Mesenchymal stem cell (in vitro differentiated cells and primary cell): Measurements from ENCODE around the gene ADAMTS10.

Experiments
- DNase-seq: peaks from one replicate; pipeline ENCODE4 v3.0.0-alpha.2; 2013
- H2AFZ ChIP-seq: one replicate; pipeline ENCODE4 v1.6.1; 2013; ENCODE audit warnings: low read depth, mild to moderate bottlenecking, control low read depth, inconsistent platforms, low read length, moderate library complexity
- H2AK5ac ChIP-seq: 2 replicates; pipeline ENCODE4 v1.6.1; 2013; ENCODE audit warnings: low read length, moderate library complexity, mild to moderate bottlenecking, inconsistent platforms; ENCODE audit not compliant: severe bottlenecking
- H2BK120ac ChIP-seq: one replicate; pipeline ENCODE4 v1.6.1; 2013; ENCODE audit warnings: low read depth, mild to moderate bottlenecking, inconsistent platforms, low read length, moderate library complexity
- H2BK12ac ChIP-seq, 2 experiments: one replicate each; pipeline ENCODE4 v1.6.1; 2013; ENCODE audit warnings: inconsistent platforms in 2 of 2, low read length in 2 of 2, mild to moderate bottlenecking in 2 of 2, moderate library complexity in 2 of 2, control low read depth in 1 of 2
- H2BK15ac ChIP-seq: one replicate; pipeline ENCODE4 v1.6.1; 2013; ENCODE audit warnings: mild to moderate bottlenecking, low read depth, inconsistent platforms; ENCODE audit not compliant: poor library complexity, severe bottlenecking
- H2BK5ac ChIP-seq: 2 replicates; pipeline ENCODE4 v1.6.1; 2013; ENCODE audit warnings: low read depth, mild to moderate bottlenecking, low read length, control low read depth, inconsistent platforms; ENCODE audit not compliant: poor library complexity, severe bottlenecking
- H3K14ac ChIP-seq, 2 experiments: one replicate each; pipeline ENCODE4 v1.6.1; 2013; ENCODE audit warnings: inconsistent platforms in 2 of 2, low read length in 2 of 2, control low read depth in 1 of 2, mild to moderate bottlenecking in 1 of 2, moderate library complexity in 1 of 2
- H3K18ac ChIP-seq, 2 experiments: one replicate each; pipeline ENCODE4 v1.6.1; 2013; ENCODE audit warnings: inconsistent platforms in 2 of 2, low read length in 2 of 2, control low read depth in 1 of 2, low read depth in 1 of 2, mild to moderate bottlenecking in 1 of 2
- H3K23ac ChIP-seq, 2 experiments: one replicate each; pipeline ENCODE4 v1.6.1; 2013; ENCODE audit warnings: inconsistent platforms in 2 of 2, low read length in 2 of 2, mild to moderate bottlenecking in 2 of 2, moderate library complexity in 2 of 2, control low read depth in 1 of 2
- H3K27ac ChIP-seq: 2 replicates; pipeline ENCODE4 v1.5.1; 2013; ENCODE audit warnings: mild to moderate bottlenecking, moderate library complexity, low read length, control low read depth, inconsistent platforms; ENCODE audit not compliant: poor library complexity, severe bottlenecking
- H3K27me3 ChIP-seq, 2 experiments: 2 replicates each; pipeline versions ENCODE4 v1.6.1 to v1.7.0; 2013; ENCODE audit warnings: low read length in 2 of 2, mild to moderate bottlenecking in 2 of 2, moderate library complexity in 2 of 2, control low read depth in 1 of 2, inconsistent platforms in 1 of 2; ENCODE audit not compliant: control insufficient read depth in 1 of 2, insufficient read depth in 1 of 2
- H3K36me3 ChIP-seq, 2 experiments: 2 replicates each; pipeline versions ENCODE4 v1.6.1 to v1.7.0; 2013; ENCODE audit warnings: low read length in 2 of 2, control low read depth in 1 of 2, inconsistent platforms in 1 of 2, low read depth in 1 of 2, mild to moderate bottlenecking in 1 of 2; ENCODE audit not compliant: insufficient read depth in 2 of 2, control insufficient read depth in 1 of 2
- H3K4ac ChIP-seq, 2 experiments: one replicate each; pipeline ENCODE4 v1.6.1; 2013; ENCODE audit warnings: inconsistent platforms in 2 of 2, low read length in 2 of 2, mild to moderate bottlenecking in 2 of 2, moderate library complexity in 2 of 2, control low read depth in 1 of 2, low read depth in 1 of 2
- H3K4me1 ChIP-seq: 2 replicates; pipeline ENCODE4 v1.6.1; 2013; ENCODE audit warnings: low read depth, low read length, control low read depth; ENCODE audit not compliant: control insufficient read depth, insufficient read depth
- H3K4me2 ChIP-seq: 2 replicates; pipeline ENCODE4 v1.6.1; 2013; ENCODE audit warnings: low read length, mild to moderate bottlenecking, inconsistent platforms; ENCODE audit not compliant: poor library complexity, severe bottlenecking
- H3K4me3 ChIP-seq, 2 experiments: 2 replicates each; pipeline versions ENCODE4 v1.5.1 to v1.7.0; 2013; ENCODE audit warnings: low read length in 2 of 2, mild to moderate bottlenecking in 2 of 2, control low read depth in 1 of 2, low read depth in 1 of 2; ENCODE audit not compliant: insufficient read depth in 1 of 2
- H3K79me1 ChIP-seq: replicated peaks from 2 replicates; pipeline ENCODE4 v1.6.1; 2013; ENCODE audit warnings: mild to moderate bottlenecking, control low read depth, low read length, inconsistent platforms; ENCODE audit not compliant: poor library complexity, severe bottlenecking
- H3K9ac ChIP-seq: 2 replicates; pipeline ENCODE4 v1.7.0; 2013; ENCODE audit warnings: mild to moderate bottlenecking, low read length, moderate library complexity
- H3K9me3 ChIP-seq: 2 replicates; pipeline ENCODE4 v1.7.0; 2013; ENCODE audit warnings: mild to moderate bottlenecking, low read length; ENCODE audit not compliant: control insufficient read depth
- H4K8ac ChIP-seq: one replicate; pipeline ENCODE4 v1.6.1; 2013; ENCODE audit warnings: inconsistent platforms, mild to moderate bottlenecking, low read length, moderate library complexity
- H4K91ac ChIP-seq: one replicate; pipeline ENCODE4 v1.6.1; 2013; ENCODE audit warnings: mild to moderate bottlenecking, low read length, inconsistent platforms
- WGBS: methylation state at CpG from one replicate; pipeline ENCODE4 v1.1.7; 2013; ENCODE audit warnings: mixed read lengths; 5-methylcytosine and 5-hydroxymethylcytosine counted together

ADAMTS10 gene

DNA sequence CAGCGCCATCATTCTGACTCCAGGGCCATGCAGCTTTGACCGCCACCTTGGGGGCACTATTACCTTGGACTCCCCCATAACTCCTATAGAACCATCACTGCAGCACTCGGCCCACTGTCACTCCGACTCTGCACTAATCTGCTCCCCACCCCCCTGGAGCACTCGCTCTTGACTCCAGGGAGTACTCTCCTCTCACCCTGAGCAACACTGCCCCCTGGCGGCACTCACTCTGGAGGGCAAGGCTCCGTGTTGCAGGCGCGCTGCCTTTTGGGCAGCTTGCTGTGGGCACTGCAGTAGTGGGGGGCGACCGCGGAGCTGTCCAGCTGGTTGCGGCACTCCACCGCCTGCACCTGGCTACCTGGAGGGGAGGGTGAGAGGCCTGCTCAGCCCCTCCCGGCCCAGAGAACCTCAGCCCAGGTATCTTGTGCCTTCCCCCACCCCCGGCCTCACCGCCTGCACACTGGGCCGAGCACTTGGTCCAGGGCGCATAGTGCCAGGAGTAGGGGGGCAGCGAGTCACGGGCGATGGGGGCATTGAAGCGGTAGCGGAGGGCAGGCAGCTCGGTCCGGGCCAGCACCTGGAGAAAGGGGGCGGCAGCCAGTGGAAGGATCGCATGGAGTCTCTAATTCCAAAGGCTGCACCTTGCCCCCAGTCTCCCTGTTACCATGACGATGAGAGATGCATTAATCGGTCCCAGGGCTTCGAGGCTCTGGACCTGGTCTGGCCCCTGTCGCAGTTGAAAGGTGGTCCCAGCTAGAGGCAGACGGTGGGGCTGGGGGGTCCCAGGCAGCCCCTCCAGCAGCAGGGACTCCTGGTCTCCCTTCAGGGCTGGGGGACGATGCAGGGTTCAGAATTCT lies 24.4 kb downstream of the ADAMTS10 start:
- Histone ChIP-seq H3K23ac (no peak overlapping the region), H2BK120ac (no peak overlapping the region), H2BK12ac (no peak overlapping the region)

DNA sequence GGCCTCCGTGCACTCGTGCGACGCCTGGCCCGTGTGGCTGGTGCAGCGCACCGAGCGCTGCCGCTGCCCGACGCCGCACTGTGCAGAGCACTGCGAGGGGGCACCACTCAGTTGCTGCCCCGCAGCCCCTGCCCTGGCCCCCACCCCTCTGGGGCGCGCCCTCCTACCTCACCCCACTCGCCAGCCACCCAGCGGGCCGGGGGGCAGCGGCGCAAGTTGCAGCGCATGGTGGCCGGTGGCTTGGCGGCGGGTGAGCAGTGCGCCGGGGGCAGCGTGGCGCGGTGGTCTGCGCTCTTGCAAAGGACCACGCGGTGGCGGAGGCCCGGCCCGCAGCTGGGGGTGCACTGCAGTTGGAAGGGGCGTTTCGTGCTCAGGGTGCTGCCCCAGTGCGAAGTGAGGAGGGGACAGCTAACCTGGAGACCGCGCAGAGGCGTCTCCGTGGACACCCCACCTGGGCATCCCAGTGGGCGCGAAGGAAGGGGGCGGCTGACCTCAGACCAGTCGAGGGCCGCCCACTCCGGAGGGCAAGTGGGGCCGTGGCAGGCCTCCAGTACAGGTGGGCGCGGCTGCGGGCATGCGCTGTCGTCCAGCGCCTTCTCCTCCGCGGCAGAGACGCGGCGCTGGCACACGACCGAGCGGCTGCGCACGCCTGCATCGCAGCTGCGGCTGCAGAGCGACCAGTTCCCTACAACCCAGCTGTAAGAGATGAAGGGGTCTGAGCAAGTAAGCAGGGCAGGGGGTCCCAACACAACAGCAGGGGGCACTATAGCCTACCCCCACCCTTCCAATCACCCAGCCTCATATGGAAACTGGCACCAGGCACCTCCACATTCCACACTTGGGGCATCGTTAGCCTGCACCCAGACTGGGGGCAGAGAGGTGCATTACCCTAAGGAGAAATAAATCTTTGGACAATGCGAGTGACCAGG lies 25.3 kb downstream of the ADAMTS10 start:
- H3K9ac ChIP-seq: no peak overlapping the region

More for the DNA sequence above, 24.4 kb downstream of the ADAMTS10 start:
- Histone ChIP-seq H3K9me3 (no peaks in the 10 kb centered on the region), H4K8ac (no peak overlapping the region), H3K79me1 (no peaks in the 10 kb centered on the region), H3K18ac (no peak overlapping the region), H3K4me1 (peaks cover 2% of the 10 kb centered on the region), H3K4me3 (peak overlapping the region in 1 of 2 experiments; percentile 14), H2AFZ (no peak overlapping the region), H2BK15ac (no peak overlapping the region), H2AK5ac (no peak overlapping the region), H3K9ac (no peak overlapping the region), H3K4ac (no peak overlapping the region), H2BK5ac (no peak overlapping the region), H3K36me3 (peaks cover 0 to 24% of the 10 kb centered on the region in 2 experiments), H3K4me2 (no peak overlapping the region), H4K91ac (no peak overlapping the region), H3K27me3 (peaks cover 0 to 4% of the 10 kb centered on the region in 2 experiments), H3K27ac (no peak overlapping the region), H3K14ac (no peak overlapping the region)
- DNase-seq: peak; percentile 40
- 69% methylated on average over 33 of the region's 34 CpGs for WGBS

DNA sequence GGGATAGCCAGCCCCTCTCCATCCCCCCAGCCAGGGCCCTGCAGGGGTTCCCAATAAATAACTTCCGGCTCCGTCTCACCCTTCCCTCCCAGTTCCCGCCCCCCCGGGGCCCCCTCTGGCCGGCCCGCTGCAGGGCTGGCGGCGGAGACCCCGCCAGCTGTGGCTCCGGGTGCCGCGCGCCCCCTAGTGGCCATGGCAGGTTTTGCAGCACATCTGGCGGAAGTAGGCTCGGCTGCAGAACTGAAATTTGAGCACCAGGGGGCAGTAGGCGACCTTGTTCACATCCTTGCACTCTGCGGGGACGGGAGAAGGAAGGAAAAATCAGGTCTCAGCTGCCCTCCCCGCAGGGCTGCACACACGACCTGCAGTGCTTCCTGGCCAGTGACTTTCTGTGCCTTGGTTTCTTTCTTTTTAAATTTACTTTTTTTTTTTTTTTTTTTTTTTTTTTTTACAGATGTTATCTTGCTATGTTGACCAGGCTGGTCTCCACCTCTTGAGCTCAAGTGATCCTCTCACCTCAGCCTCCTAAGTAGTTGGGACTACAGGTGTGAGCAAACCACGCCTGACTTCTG lies 29.7 kb downstream of the ADAMTS10 start:
- H3K23ac ChIP-seq: no peak overlapping the region
- H3K9ac ChIP-seq: no peak overlapping the region
- H3K79me1 ChIP-seq: no peaks in the 10 kb centered on the region
- no peak overlapping the region for H4K8ac ChIP-seq
- no peak overlapping the region for H3K27ac ChIP-seq
- H3K9me3 ChIP-seq: no peaks in the 10 kb centered on the region
- no peak overlapping the region for H2BK120ac ChIP-seq
- no peak overlapping the region for H2BK5ac ChIP-seq
- H3K4me1 ChIP-seq: peaks cover 7% of the 10 kb centered on the region
- H2AK5ac ChIP-seq: no peak overlapping the region
- peak; percentile 75 for DNase-seq
- H3K4ac ChIP-seq: no peak overlapping the region
- no peak overlapping the region for H3K4me2 ChIP-seq
- WGBS: 5% methylated on average over 19 of the region's 21 CpGs
- peaks cover 12 to 16% of the 10 kb centered on the region in 2 experiments for H3K27me3 ChIP-seq
- no peak overlapping the region for H4K91ac ChIP-seq
- H3K36me3 ChIP-seq: peaks cover 0 to 19% of the 10 kb centered on the region in 2 experiments
- no peak overlapping the region for H2BK15ac ChIP-seq
- no peak overlapping the region for H2AFZ ChIP-seq
- H3K14ac ChIP-seq: no peak overlapping the region
- H3K18ac ChIP-seq: no peak overlapping the region
- H2BK12ac ChIP-seq: no peak overlapping the region
- H3K4me3 ChIP-seq: no peak overlapping the region

More for the DNA sequence above, 25.3 kb downstream of the ADAMTS10 start:
- Histone ChIP-seq H2BK15ac (no peak overlapping the region), H2BK120ac (no peak overlapping the region), H3K36me3 (peaks cover 0 to 26% of the 10 kb centered on the region in 2 experiments), H3K9me3 (no peaks in the 10 kb centered on the region), H2BK12ac (peak overlapping the region in 1 of 2 experiments; percentile 34), H3K27ac (no peak overlapping the region), H2AK5ac (no peak overlapping the region), H3K4me3 (no peak overlapping the region), H2AFZ (no peak overlapping the region), H3K18ac (no peak overlapping the region), H3K79me1 (no peaks in the 10 kb centered on the region), H3K27me3 (peaks cover 0 to under 1% of the 10 kb centered on the region in 2 experiments), H3K14ac (peak overlapping the region in 1 of 2 experiments; percentile 20), H3K23ac (no peak overlapping the region), H4K91ac (no peak overlapping the region), H3K4me2 (no peak overlapping the region), H4K8ac (no peak overlapping the region), H3K4ac (no peak overlapping the region), H2BK5ac (no peak overlapping the region), H3K4me1 (peaks cover 5% of the 10 kb centered on the region)
- WGBS: 96% methylated on average over 70 of the region's 71 CpGs
- DNase-seq: no peak
